ENCODE results near the gene KLF11. TPM values are rescaled to one million over a fixed set of nuclear protein-coding genes. Genes with fewer than 3 reads are reported as not detected.

Gene KLF11
- polyA plus RNA-seq, 3 donors = 21.0 to 69.8 (median 25.3) TPM

GRCh38 chr2:10002681-10003080, 40.7 kb upstream of the KLF11 start:
- H3K27me3 Mint-ChIP-seq (ENCODE audit: low read depth in 3 of 3) = peaks cover 25 to 28% (median 25%) of the 10 kb centered on the region in 3 donors
- Histone ChIP-seq H3K9me3 (replicated peaks in 1 of 2; ENCODE audit: control insufficient read depth in 1 of 2, insufficient read depth in 1 of 2, low read length in 2 of 2) (peaks cover 6% of the 10 kb centered on the region in 2 donors), H3K36me3 (replicated peaks in 1 of 2; ENCODE audit: control insufficient read depth in 1 of 2, insufficient read depth in 2 of 2, low read length in 2 of 2) (no peaks in the 10 kb centered on the region), H3K27me3 (ENCODE audit: control insufficient read depth in 2 of 2, insufficient read depth in 2 of 2, low read length in 2 of 2) (peaks cover 0 to 18% of the 10 kb centered on the region in 2 donors), H3K9ac (ENCODE audit: insufficient read depth, low read length, poor library complexity, severe bottlenecking) (peak overlapping the region; percentile 13), H3K27ac (ENCODE audit: low read depth in 1 of 2, low read length in 2 of 2) (peak overlapping the region in 1 of 2 donors; percentile 66), H3K4me3 (replicated peaks in 1 of 3; ENCODE audit: low read depth in 2 of 3, low read length in 3 of 3) (no peak overlapping the region), H3K4me2 (replicated peaks; ENCODE audit: extremely low read depth, low read length, poor library complexity, severe bottlenecking) (no peak overlapping the region), H4K20me1 (ENCODE audit: insufficient read depth, low read length) (no peaks in the 10 kb centered on the region), H2AFZ (ENCODE audit: insufficient read depth, low read depth, low read length, poor library complexity, severe bottlenecking) (no peak overlapping the region), H3K4me1 (ENCODE audit: control insufficient read depth in 1 of 2, insufficient read depth in 2 of 2, low read length in 2 of 2) (peaks cover 10 to 25% of the 10 kb centered on the region in 2 donors), H3K79me2 (ENCODE audit: insufficient read depth, low read length) (no peaks in the 10 kb centered on the region)
- TF ChIP-seq CTCF (IDR thresholded peaks at IDR 0.05) = no peak
- H3K4me1 Mint-ChIP-seq = peaks cover 21% of the 10 kb centered on the region
- H3K9me3 Mint-ChIP-seq = peaks cover 0 to 15% (median 8%) of the 10 kb centered on the region in 7 donors
- peaks cover 0 to 7% of the 10 kb centered on the region in 2 donors for H3K36me3 Mint-ChIP-seq
- H3K27ac Mint-ChIP-seq = peak overlapping the region in 2 of 7 donors; percentile 20 to 50
- no peak overlapping the region for H3K4me3 Mint-ChIP-seq
- no peak for DNase-seq
- intact Hi-C loops (cut with micrococcal nuclease) = no loop called here
- WGBS (ENCODE audit: insufficient coverage) = 97% methylated on average over 8 of the region's 9 CpGs

GRCh38 chr2:10003206-10004125, 39.9 kb upstream of the KLF11 start:
- Mint-ChIP-seq H3K4me3 (no peak overlapping the region), H3K4me1 (peaks cover 21% of the 10 kb centered on the region), H3K27ac (peak overlapping the region in 2 of 7 donors; percentile 30 to 50), H3K36me3 (peaks cover 0 to 7% of the 10 kb centered on the region in 2 donors), H3K9me3 (peaks cover 0 to 15% (median 8%) of the 10 kb centered on the region in 7 donors), H3K27me3 (ENCODE audit: low read depth in 3 of 3) (peaks cover 26 to 36% (median 29%) of the 10 kb centered on the region in 3 donors)
- H3K4me3 ChIP-seq (replicated peaks in 1 of 3; ENCODE audit: low read depth in 2 of 3, low read length in 3 of 3) = no peak overlapping the region
- no peaks in the 10 kb centered on the region for H4K20me1 ChIP-seq (ENCODE audit: insufficient read depth, low read length)
- no peaks in the 10 kb centered on the region for H3K79me2 ChIP-seq (ENCODE audit: insufficient read depth, low read length)
- peaks cover 6% of the 10 kb centered on the region in 2 donors for H3K9me3 ChIP-seq (replicated peaks in 1 of 2; ENCODE audit: control insufficient read depth in 1 of 2, insufficient read depth in 1 of 2, low read length in 2 of 2)
- no peak overlapping the region for H3K27ac ChIP-seq (ENCODE audit: low read depth in 1 of 2, low read length in 2 of 2)
- WGBS (ENCODE audit: insufficient coverage) = 95% methylated on average over 12 of the region's 20 CpGs
- H3K27me3 ChIP-seq (ENCODE audit: control insufficient read depth in 2 of 2, insufficient read depth in 2 of 2, low read length in 2 of 2) = peaks cover 0 to 18% of the 10 kb centered on the region in 2 donors
- no peak for DNase-seq
- no peak overlapping the region for H3K9ac ChIP-seq (ENCODE audit: insufficient read depth, low read length, poor library complexity, severe bottlenecking)
- no peaks in the 10 kb centered on the region for H3K36me3 ChIP-seq (replicated peaks in 1 of 2; ENCODE audit: control insufficient read depth in 1 of 2, insufficient read depth in 2 of 2, low read length in 2 of 2)
- no peak overlapping the region for H2AFZ ChIP-seq (ENCODE audit: insufficient read depth, low read depth, low read length, poor library complexity, severe bottlenecking)
- peaks cover 10 to 25% of the 10 kb centered on the region in 2 donors for H3K4me1 ChIP-seq (ENCODE audit: control insufficient read depth in 1 of 2, insufficient read depth in 2 of 2, low read length in 2 of 2)
- intact Hi-C loops (cut with micrococcal nuclease) = no loop called here
- TF ChIP-seq CTCF (IDR thresholded peaks at IDR 0.05) = no peak
- H3K4me2 ChIP-seq (replicated peaks; ENCODE audit: extremely low read depth, low read length, poor library complexity, severe bottlenecking) = no peak overlapping the region
